ENCODE results near the gene TMEM92.

The TMEM92 gene

GRCh38 chr17:50329716-50330115, 55.5 kb downstream of the TMEM92 start:
- DNase-seq, result no peak

- DNase-seq, result no peak
Measured at GRCh38 chr17:50330151-50330775, 56.0 kb downstream of the TMEM92 start.

Data from NCI-H1092 treated with DMSO at 0.1 percent for 48 hours (cell line).